ENCODE data around the gene STARD4.

STARD4 gene

DNA sequence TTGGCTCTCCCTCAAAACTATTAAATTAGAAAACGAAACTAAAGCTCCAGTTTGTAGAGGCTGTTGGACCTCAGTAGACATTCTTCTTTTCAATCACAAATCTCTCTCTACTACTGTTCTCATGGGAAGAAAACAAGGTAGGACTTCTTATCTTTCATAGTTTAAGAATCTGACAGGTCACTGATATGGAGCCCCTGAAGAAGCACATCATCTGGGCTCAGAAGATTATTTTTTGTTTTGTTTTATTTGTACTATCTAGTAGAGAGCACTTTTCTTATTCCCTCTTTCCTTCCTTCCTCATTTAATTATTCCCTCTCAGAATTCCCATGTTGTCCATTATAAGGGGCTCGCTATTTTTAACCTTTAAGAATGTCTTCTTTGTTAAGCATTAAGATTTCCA, 26.3 kb downstream of the STARD4 start:
- Mint-ChIP-seq H3K27me3 (ENCODE audit: low read depth) (no peaks in the 10 kb centered on the region), H3K4me1 (peaks cover 7% of the 10 kb centered on the region), H3K27ac (peak overlapping the region; percentile 0 to 53 (median 42)), H3K36me3 (ENCODE audit: low read depth) (no peaks in the 10 kb centered on the region), H3K9me3 (no peaks in the 10 kb centered on the region), H3K4me3 (no peak overlapping the region)
- no peak for TF ChIP-seq CTCF (IDR thresholded peaks at IDR 0.05; ENCODE audit: unreplicated experiment in 3 of 3)

DNA sequence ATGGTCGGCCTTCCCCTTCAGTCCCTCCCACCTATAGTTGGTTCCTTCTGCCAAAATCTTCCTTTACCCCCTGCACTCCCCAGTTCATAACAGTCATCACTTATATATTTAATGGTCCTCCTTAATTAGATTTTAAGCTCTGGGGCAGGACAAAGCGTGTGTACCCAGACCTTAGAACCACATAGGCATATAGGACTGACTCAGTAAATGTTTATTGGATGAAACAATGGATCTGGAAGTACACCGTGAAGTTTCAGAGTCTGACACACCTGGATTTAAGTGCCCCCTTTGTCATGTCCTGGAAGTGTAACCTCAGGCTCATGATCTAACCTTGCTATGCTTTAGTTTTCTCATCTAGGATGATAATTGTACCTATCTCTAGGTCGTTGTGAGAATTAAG, 32.0 kb downstream of the STARD4 start:
- H3K36me3 Mint-ChIP-seq (ENCODE audit: low read depth): no peaks in the 10 kb centered on the region
- H3K27me3 Mint-ChIP-seq (ENCODE audit: low read depth): no peaks in the 10 kb centered on the region
- TF ChIP-seq CTCF (IDR thresholded peaks at IDR 0.05; ENCODE audit: unreplicated experiment in 3 of 3): no peak

DNA sequence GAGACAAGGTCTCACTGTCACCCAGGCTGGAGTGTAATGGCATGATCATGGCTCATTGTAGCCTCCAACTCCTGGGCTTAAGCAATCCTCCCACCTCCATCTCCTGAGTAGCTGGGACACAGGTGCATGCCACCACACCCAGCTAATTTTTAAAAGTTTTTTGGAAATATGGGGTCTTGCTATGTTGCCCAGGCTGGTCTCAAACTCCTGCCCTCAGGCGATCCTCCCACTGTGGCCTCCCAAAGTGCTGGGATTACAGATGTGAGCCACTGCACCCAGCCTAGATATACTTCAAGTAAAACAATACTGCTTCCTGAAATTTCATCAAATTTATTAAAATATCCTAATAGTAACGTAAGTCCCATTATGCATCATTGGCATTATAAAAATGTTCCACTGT, 33.4 kb downstream of the STARD4 start:
- no peak overlapping the region for H3K4me3 Mint-ChIP-seq
- H3K27me3 Mint-ChIP-seq (ENCODE audit: low read depth): no peaks in the 10 kb centered on the region
- H3K27ac Mint-ChIP-seq: no peak overlapping the region
- no peaks in the 10 kb centered on the region for H3K36me3 Mint-ChIP-seq (ENCODE audit: low read depth)
- no peaks in the 10 kb centered on the region for H3K9me3 Mint-ChIP-seq
- no peaks in the 10 kb centered on the region for H3K4me1 Mint-ChIP-seq
- TF ChIP-seq CTCF (IDR thresholded peaks at IDR 0.05; ENCODE audit: unreplicated experiment in 3 of 3): no peak

More for the DNA sequence above, 32.0 kb downstream of the STARD4 start:
- H3K27ac Mint-ChIP-seq: no peak overlapping the region
- H3K4me3 Mint-ChIP-seq: no peak overlapping the region
- no peaks in the 10 kb centered on the region for H3K4me1 Mint-ChIP-seq
- no peaks in the 10 kb centered on the region for H3K9me3 Mint-ChIP-seq

GRCh38 chr5:111478266-111478665, 34.1 kb downstream of the STARD4 start:
- no peak overlapping the region for H3K27ac Mint-ChIP-seq
- H3K36me3 Mint-ChIP-seq (ENCODE audit: low read depth): no peaks in the 10 kb centered on the region
- H3K4me3 Mint-ChIP-seq: no peak overlapping the region
- TF ChIP-seq CTCF (IDR thresholded peaks at IDR 0.05; ENCODE audit: unreplicated experiment in 3 of 3): peak; percentile 29 to 33 (median 31)
- no peaks in the 10 kb centered on the region for H3K4me1 Mint-ChIP-seq
- H3K27me3 Mint-ChIP-seq (ENCODE audit: low read depth): no peaks in the 10 kb centered on the region
- no peaks in the 10 kb centered on the region for H3K9me3 Mint-ChIP-seq

GRCh38 chr5:111472579-111472978, 39.8 kb downstream of the STARD4 start:
- no peaks in the 10 kb centered on the region for H3K27me3 Mint-ChIP-seq (ENCODE audit: low read depth)
- H3K4me3 Mint-ChIP-seq: no peak overlapping the region
- H3K9me3 Mint-ChIP-seq: no peaks in the 10 kb centered on the region
- peaks cover 5% of the 10 kb centered on the region for H3K4me1 Mint-ChIP-seq
- peak overlapping the region; percentile 22 to 54 (median 23) for H3K27ac Mint-ChIP-seq
- no peaks in the 10 kb centered on the region for H3K36me3 Mint-ChIP-seq (ENCODE audit: low read depth)
- TF ChIP-seq CTCF (IDR thresholded peaks at IDR 0.05; ENCODE audit: unreplicated experiment in 3 of 3): no peak

DNA sequence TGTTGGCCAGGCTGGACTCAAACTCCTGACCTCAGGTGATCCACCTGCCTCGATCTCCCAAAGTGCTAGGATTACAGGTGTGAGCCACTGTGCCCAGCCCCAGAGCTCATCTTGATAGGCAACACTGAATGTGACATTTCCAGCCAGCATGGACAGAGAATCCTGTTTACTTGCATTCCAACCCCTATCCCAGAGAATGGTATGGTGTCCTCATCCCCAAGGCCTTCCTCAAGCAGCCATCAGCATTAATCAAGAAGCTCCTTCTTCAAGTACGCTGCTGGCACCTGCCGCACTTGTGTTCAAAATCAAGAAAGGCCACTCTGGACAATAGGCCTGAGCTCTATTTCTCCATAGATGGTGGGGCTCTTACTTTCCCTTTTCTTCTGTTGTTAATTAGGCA, 40.2 kb downstream of the STARD4 start:
- H3K36me3 Mint-ChIP-seq (ENCODE audit: low read depth): no peaks in the 10 kb centered on the region
- peaks cover 5% of the 10 kb centered on the region for H3K4me1 Mint-ChIP-seq
- no peak for TF ChIP-seq CTCF (IDR thresholded peaks at IDR 0.05; ENCODE audit: unreplicated experiment in 3 of 3)
- no peaks in the 10 kb centered on the region for H3K9me3 Mint-ChIP-seq
- H3K27me3 Mint-ChIP-seq (ENCODE audit: low read depth): no peaks in the 10 kb centered on the region
- H3K4me3 Mint-ChIP-seq: no peak overlapping the region
- H3K27ac Mint-ChIP-seq: no peak overlapping the region
